ENCODE data around the gene JAML. TPM values are rescaled to one million over a fixed set of nuclear protein-coding genes. Genes with fewer than 3 reads are reported as not detected.

JAML gene
- total and polyA plus RNA-seq, 2 of the 13 experiments (the other 11 are each of a cell fraction or from before 2014, with no cell fraction given) = 2.0 to 3.3 TPM

- TF ChIP-seq JUNB (CRISPR knock-in tag; IDR thresholded peaks at IDR 0.05; ENCODE audit: borderline replicate concordance) = no peak
- TF ChIP-seq POLR2G (IDR thresholded peaks at IDR 0.05; ENCODE audit: low read depth, low read length) = no peak
- no peak for TF ChIP-seq ZNF430 (CRISPR knock-in tag; IDR thresholded peaks at IDR 0.05)
- TF ChIP-seq ZNF616 (CRISPR knock-in tag; IDR thresholded peaks at IDR 0.05; ENCODE audit: low read depth) = no peak
- no peak for TF ChIP-seq THAP9 (CRISPR knock-in tag; IDR thresholded peaks at IDR 0.05; ENCODE audit: borderline replicate concordance)
- no peak for TF ChIP-seq ZNF382 (CRISPR knock-in tag; IDR thresholded peaks at IDR 0.05; ENCODE audit: borderline replicate concordance)
- TF ChIP-seq DZIP1 (CRISPR knock-in tag; IDR thresholded peaks at IDR 0.05) = no peak
- no peak for TF ChIP-seq ZBTB34 (CRISPR knock-in tag; IDR thresholded peaks at IDR 0.05)
- no peak for TF ChIP-seq ZNF414 (CRISPR knock-in tag; IDR thresholded peaks at IDR 0.05)
- peak; percentile 65 for TF ChIP-seq ZNF362 (CRISPR knock-in tag; IDR thresholded peaks at IDR 0.05; ENCODE audit: borderline replicate concordance)
- TF ChIP-seq JARID2 (CRISPR knock-in tag; IDR thresholded peaks at IDR 0.05; ENCODE audit: insufficient replicate concordance) = no peak
- TF ChIP-seq ZNF333 (CRISPR knock-in tag; IDR thresholded peaks at IDR 0.05; ENCODE audit: borderline replicate concordance) = no peak
- no peak for TF ChIP-seq HNRNPL (IDR thresholded peaks at IDR 0.05; ENCODE audit: low read depth, low read length)
- TF ChIP-seq PBX3 (CRISPR knock-in tag; IDR thresholded peaks at IDR 0.05; ENCODE audit: borderline replicate concordance) = no peak
- no peak for TF ChIP-seq HDAC1 (CRISPR knock-in tag; IDR thresholded peaks at IDR 0.05)
- TF ChIP-seq ZNF510 (CRISPR knock-in tag; IDR thresholded peaks at IDR 0.05; ENCODE audit: low read depth) = no peak
- no peak for TF ChIP-seq SMAD1 (CRISPR knock-in tag; IDR thresholded peaks at IDR 0.05; ENCODE audit: borderline replicate concordance, low read depth)
- TF ChIP-seq ZNF256 (CRISPR knock-in tag; conservative IDR thresholded peaks at IDR 0.05) = no peak; the same call in 1 of the 2 replicates
- no peak for TF ChIP-seq ZNF768 (CRISPR knock-in tag; IDR thresholded peaks at IDR 0.05)
- TF ChIP-seq ZMYM4 (CRISPR knock-in tag; IDR thresholded peaks at IDR 0.05) = peak; percentile 63; the same call in 1 of the 2 replicates
These were observed 26.4 kb downstream of the JAML start (continued) for GRCh38 chr11:118198370-118198769.
